Measurements from ENCODE around the gene TMEM26. TPM values are rescaled to one million over a fixed set of nuclear protein-coding genes. Genes with fewer than 3 reads are reported as not detected.

The TMEM26 gene
- total RNA-seq, 2 experiments from 2014 or later: not detected

DNA sequence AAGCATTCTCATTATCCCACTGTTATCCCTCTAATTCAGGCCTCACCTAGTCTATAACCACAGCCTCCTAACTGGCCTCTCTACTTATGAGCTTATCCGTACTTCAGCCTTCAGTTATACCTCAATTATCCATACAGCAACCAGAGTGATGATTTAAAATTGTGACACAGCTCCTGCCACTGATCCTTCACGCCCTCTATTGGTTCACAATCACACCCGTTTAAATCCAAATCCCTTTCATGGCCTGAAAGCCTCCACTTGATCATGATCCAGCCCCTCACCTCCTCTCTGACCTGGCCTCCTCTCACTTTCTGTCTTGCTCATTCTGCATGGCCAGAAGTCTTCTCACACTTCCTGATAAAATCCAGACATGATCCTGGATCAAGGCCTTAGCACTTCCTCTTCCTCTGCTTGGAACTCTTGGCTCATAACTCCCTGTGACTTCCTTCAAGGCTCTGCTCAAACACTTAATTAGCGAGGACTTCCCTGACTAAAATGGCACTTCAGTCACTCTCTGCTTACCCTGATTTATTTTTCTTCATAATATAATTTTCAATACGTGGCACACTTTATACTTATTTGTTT is 19.0 kb upstream of the TMEM26 start:
- no peak for DNase-seq
- H3K4me1 Mint-ChIP-seq: no peaks in the 10 kb centered on the region
- H3K27ac Mint-ChIP-seq: no peak overlapping the region
- H3K36me3 Mint-ChIP-seq (ENCODE audit: low read depth): no peaks in the 10 kb centered on the region
- CTCF ChIA-PET: no interaction called here
- POLR2A ChIA-PET: no interaction called here
- no peaks in the 10 kb centered on the region for H3K9me3 Mint-ChIP-seq
- H3K4me3 Mint-ChIP-seq: no peak overlapping the region
- H3K27me3 Mint-ChIP-seq: peaks cover 1% of the 10 kb centered on the region

GRCh38 chr10:61471491-61471890 is 18.3 kb upstream of the TMEM26 start:
- Mint-ChIP-seq H3K27me3 (peaks cover 1% of the 10 kb centered on the region), H3K27ac (no peak overlapping the region), H3K9me3 (no peaks in the 10 kb centered on the region), H3K4me1 (no peaks in the 10 kb centered on the region), H3K36me3 (ENCODE audit: low read depth) (no peaks in the 10 kb centered on the region), H3K4me3 (no peak overlapping the region)
- POLR2A ChIA-PET: no interaction called here
- DNase-seq: no peak
- CTCF ChIA-PET: no interaction called here

GRCh38 chr10:61470740-61471139 is 17.6 kb upstream of the TMEM26 start:
- H3K4me3 Mint-ChIP-seq: no peak overlapping the region
- no peaks in the 10 kb centered on the region for H3K36me3 Mint-ChIP-seq (ENCODE audit: low read depth)
- H3K9me3 Mint-ChIP-seq: no peaks in the 10 kb centered on the region
- no peaks in the 10 kb centered on the region for H3K4me1 Mint-ChIP-seq
- H3K27ac Mint-ChIP-seq: no peak overlapping the region
- no peak for DNase-seq
- H3K27me3 Mint-ChIP-seq: peaks cover 1% of the 10 kb centered on the region
- ChIA-PET CTCF (no interaction called here), POLR2A (no interaction called here)

- H3K36me3 Mint-ChIP-seq (ENCODE audit: low read depth): no peaks in the 10 kb centered on the region
- DNase-seq: no peak
- no peaks in the 10 kb centered on the region for H3K4me1 Mint-ChIP-seq
- H3K27me3 Mint-ChIP-seq: no peaks in the 10 kb centered on the region
- ChIA-PET POLR2A (no interaction called here), CTCF (no interaction called here)
- H3K27ac Mint-ChIP-seq: no peak overlapping the region
- no peak overlapping the region for H3K4me3 Mint-ChIP-seq
- H3K9me3 Mint-ChIP-seq: no peaks in the 10 kb centered on the region
Observed at GRCh38 chr10:61465901-61466632, 12.9 kb upstream of the TMEM26 start.

- CTCF ChIA-PET: no interaction called here
Observed at GRCh38 chr10:61465171-61465496, 12.0 kb upstream of the TMEM26 start.

DNA sequence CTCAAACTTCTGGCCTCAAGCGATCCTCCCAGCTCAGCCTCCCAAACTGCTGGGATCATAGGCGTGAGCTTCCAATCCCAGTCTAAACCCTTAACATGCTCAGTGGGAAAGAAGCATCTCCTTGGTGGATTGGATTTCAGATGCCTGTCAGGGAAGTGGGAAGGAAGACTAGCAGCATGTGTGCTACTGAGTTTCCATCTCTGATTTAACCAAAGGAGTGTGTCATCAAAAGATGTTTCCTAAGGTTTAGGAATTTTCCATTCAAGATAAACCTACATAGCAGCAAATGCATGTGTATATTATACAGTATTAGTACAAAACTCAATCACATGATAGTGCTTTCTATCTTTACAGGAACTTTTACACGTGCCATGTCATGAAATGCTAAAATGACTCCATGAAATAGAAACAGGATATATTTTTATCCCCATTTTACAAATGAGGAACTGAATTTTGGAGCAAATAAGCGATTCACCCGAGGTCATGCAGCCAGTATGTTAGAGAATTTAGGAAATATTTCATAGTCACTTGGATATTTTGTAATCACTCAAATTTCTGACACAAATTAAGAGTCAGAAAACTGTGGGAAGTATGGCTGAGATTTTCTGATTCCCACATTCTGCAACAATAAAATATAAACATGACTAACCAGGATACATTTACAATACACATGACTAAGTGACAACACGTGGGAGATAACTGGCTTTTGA is 11.4 kb upstream of the TMEM26 start:
- ChIA-PET CTCF (no interaction called here), POLR2A (no interaction called here)

More at GRCh38 chr10:61465171-61465496, 12.0 kb upstream of the TMEM26 start:
- no peak for DNase-seq
- Mint-ChIP-seq H3K27ac (no peak overlapping the region), H3K9me3 (no peaks in the 10 kb centered on the region), H3K36me3 (ENCODE audit: low read depth) (no peaks in the 10 kb centered on the region), H3K4me3 (no peak overlapping the region), H3K4me1 (no peaks in the 10 kb centered on the region), H3K27me3 (no peaks in the 10 kb centered on the region)
- POLR2A ChIA-PET: no interaction called here

DNA sequence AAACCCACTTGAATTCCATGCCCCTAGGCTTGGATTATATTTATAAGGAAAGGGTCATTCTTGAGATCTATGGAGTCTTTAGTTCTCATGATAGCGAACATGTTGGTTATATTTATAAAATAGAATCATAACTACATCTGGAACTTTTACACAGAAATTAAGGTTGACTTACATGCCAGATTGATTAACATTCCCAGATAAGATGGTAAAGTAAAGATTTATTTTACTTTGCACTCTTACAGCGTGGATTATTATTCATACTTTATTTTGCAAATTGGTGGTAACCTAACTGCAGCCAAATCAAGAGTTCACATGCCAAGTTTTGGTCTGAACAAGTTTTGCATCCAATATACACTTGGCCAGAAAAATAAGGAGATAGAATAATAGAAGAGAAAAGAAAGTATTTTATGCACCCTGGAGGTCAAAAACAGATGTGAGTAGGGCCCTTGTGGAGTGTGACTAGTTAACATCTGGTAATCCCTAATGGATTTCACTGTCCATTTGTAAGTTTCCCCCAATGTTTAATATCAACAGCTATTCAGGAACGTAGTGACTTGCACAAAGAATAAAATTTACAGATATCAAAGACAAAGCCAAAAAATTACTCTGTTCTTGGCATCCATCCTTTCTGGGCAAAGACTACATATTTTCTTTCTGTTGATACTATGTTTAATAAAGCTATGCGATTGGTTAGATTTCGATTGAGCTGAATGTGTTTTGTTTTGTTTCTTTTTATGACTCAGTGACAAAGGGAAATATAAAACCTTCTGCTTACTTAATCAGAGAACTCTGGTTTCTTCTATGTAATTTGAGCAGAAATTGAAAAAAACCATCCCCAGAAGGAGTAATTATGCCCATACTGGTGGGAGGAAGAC is 10.1 kb upstream of the TMEM26 start:
- ChIA-PET CTCF (no interaction called here), POLR2A (no interaction called here)
- no peaks in the 10 kb centered on the region for H3K4me1 Mint-ChIP-seq
- no peaks in the 10 kb centered on the region for H3K9me3 Mint-ChIP-seq
- no peak overlapping the region for H3K27ac Mint-ChIP-seq
- H3K36me3 Mint-ChIP-seq (ENCODE audit: low read depth): no peaks in the 10 kb centered on the region
- no peak for DNase-seq
- H3K27me3 Mint-ChIP-seq: peaks cover 4% of the 10 kb centered on the region
- no peak overlapping the region for H3K4me3 Mint-ChIP-seq

More for the DNA sequence above, 11.4 kb upstream of the TMEM26 start:
- H3K27me3 Mint-ChIP-seq: peaks cover 3% of the 10 kb centered on the region
- no peaks in the 10 kb centered on the region for H3K9me3 Mint-ChIP-seq
- DNase-seq: no peak
- H3K36me3 Mint-ChIP-seq (ENCODE audit: low read depth): no peaks in the 10 kb centered on the region
- H3K4me1 Mint-ChIP-seq: no peaks in the 10 kb centered on the region
- no peak overlapping the region for H3K27ac Mint-ChIP-seq
- no peak overlapping the region for H3K4me3 Mint-ChIP-seq

DNA sequence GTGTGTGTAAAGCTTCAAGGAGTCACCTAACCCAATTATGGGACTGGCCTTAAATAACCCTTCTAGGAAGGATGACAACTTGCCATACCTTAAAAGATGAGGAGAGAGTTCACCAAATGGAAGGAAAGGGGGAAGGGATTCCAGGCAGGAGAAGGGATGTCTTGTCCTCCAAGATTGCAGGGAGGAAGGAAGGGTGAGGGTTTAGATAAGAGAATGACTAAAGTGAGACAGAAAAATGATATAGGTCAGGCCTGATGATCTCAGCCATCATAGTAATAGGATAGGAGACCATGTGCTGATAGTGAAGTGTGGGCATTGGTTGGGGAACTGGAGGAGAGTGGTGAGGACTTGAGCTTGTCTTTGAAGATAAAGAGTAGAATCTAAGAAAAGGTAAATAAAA is 7.7 kb upstream of the TMEM26 start:
- Mint-ChIP-seq H3K27me3 (peaks cover 11% of the 10 kb centered on the region), H3K4me3 (no peak overlapping the region), H3K27ac (no peak overlapping the region), H3K36me3 (ENCODE audit: low read depth) (no peaks in the 10 kb centered on the region), H3K4me1 (no peaks in the 10 kb centered on the region), H3K9me3 (no peaks in the 10 kb centered on the region)
- POLR2A ChIA-PET: no interaction called here
- CTCF ChIA-PET: interaction anchor here (1.1 kb wide), 1 partner anchor 12 kb away, joined by 3 read pairs; no protein-coding TSS in a partner anchor
- no peak for DNase-seq

GRCh38 chr10:61458031-61458430 is 4.8 kb upstream of the TMEM26 start:
- Mint-ChIP-seq H3K27ac (no peak overlapping the region), H3K36me3 (ENCODE audit: low read depth) (no peaks in the 10 kb centered on the region), H3K4me1 (peaks cover 3% of the 10 kb centered on the region), H3K27me3 (peaks cover 32% of the 10 kb centered on the region), H3K4me3 (no peak overlapping the region), H3K9me3 (no peaks in the 10 kb centered on the region)
- ChIA-PET POLR2A (no interaction called here), CTCF (no interaction called here)
- DNase-seq: no peak

- Mint-ChIP-seq H3K27me3 (peaks cover 49% of the 10 kb centered on the region), H3K4me1 (peaks cover 17% of the 10 kb centered on the region), H3K27ac (no peak overlapping the region), H3K4me3 (no peak overlapping the region), H3K9me3 (no peaks in the 10 kb centered on the region), H3K36me3 (ENCODE audit: low read depth) (no peaks in the 10 kb centered on the region)
- no peak for DNase-seq
- ChIA-PET CTCF (no interaction called here), POLR2A (no interaction called here)
Observed at GRCh38 chr10:61456095-61456789, 3.1 kb upstream of the TMEM26 start.

- H3K27ac Mint-ChIP-seq: no peak overlapping the region
- no peaks in the 10 kb centered on the region for H3K36me3 Mint-ChIP-seq (ENCODE audit: low read depth)
- peaks cover 53% of the 10 kb centered on the region for H3K27me3 Mint-ChIP-seq
- no peaks in the 10 kb centered on the region for H3K9me3 Mint-ChIP-seq
- no peak overlapping the region for H3K4me3 Mint-ChIP-seq
- no peak for DNase-seq
- POLR2A ChIA-PET: no interaction called here
- peaks cover 17% of the 10 kb centered on the region for H3K4me1 Mint-ChIP-seq
- CTCF ChIA-PET: no interaction called here
Observed at GRCh38 chr10:61455656-61456055, 2.5 kb upstream of the TMEM26 start.

DNA sequence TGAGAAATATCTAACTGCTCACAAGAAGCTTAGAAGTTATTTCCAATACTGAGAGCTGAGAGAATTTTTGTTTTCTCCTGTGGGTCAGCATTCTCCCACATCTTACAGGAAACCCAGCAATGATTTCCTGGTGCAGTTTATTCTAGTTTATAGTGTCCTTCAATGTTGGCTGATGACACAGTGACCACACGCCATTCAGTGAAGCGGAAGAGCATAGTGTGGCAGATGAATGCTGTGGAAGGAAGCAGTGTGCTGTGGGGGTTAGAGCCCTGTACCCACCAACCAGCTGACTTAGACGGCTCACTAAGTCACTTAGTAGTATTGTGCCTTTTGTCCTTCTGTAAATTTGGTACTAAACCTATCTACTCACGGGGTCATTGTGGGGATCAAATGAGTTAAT is 1.4 kb upstream of the TMEM26 start:
- H3K36me3 Mint-ChIP-seq (ENCODE audit: low read depth): no peaks in the 10 kb centered on the region
- H3K27me3 Mint-ChIP-seq: peaks cover 49% of the 10 kb centered on the region
- H3K9me3 Mint-ChIP-seq: no peaks in the 10 kb centered on the region
- POLR2A ChIA-PET: no interaction called here
- H3K27ac Mint-ChIP-seq: no peak overlapping the region
- CTCF ChIA-PET: no interaction called here
- peaks cover 17% of the 10 kb centered on the region for H3K4me1 Mint-ChIP-seq
- H3K4me3 Mint-ChIP-seq: no peak overlapping the region
- DNase-seq: no peak
